Measurements from ENCODE around the gene SETD1B.

GRCh38 chr12:121838126-121838525 is 34.3 kb downstream of the SETD1B start:
- TF ChIP-seq CTCF (IDR thresholded peaks at IDR 0.05) (no peak), EZH2 (IDR thresholded peaks at IDR 0.05) (no peak), EZH2phosphoT487 (IDR thresholded peaks at IDR 0.05) (no peak)
